HG03469 (cell line): ENCODE results near the gene ADAMTS17.

Experiments
- ATAC-seq: cut with Tn5 transposase; IDR thresholded peaks from one replicate; pipeline ENCODE4 v1.9.1; 2021; ENCODE audit warnings: mild to moderate bottlenecking, moderate library complexity, moderate number of reproducible peaks; ENCODE audit not compliant: unreplicated experiment

ADAMTS17 gene

DNA sequence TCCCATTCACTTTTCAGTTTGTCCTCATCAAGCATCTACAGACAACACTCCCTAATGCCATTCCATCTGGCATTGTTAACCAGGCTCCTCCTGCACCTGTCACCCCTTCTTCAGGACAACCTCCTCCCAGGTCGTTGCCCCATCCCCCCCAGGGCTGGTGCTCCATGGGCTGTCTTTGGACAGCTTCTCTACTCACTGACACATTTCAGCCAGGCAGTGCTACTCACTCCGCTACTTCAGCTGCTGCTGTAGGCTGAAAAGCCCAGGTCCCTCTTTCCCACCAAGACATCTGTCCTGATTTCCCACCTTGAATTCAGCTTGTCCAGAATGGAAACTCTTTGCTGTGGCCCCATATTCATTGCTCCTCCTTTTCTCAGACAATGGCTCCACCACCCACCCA is 61.9 kb downstream of the ADAMTS17 start:
- ATAC-seq: no peak

DNA sequence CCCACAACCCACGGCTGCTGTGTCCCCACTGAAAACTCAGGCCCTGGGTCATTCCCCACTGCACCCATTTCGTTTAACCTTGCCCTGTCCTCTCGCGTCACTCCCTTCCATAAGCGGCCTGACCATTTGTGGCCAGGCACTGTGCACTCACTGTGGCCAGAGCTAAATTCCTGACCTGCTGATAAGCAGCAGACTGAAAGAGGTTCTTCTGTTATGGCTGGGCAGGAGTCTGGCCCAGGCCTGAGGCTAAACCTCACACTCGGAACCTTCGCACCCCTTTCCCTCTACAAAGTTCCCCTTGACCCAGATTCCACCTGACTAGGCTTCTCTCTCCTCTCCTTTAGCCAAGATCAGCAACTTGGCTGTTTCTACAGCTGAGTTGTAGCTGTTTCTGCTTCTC is 62.3 kb downstream of the ADAMTS17 start:
- ATAC-seq: no peak

DNA sequence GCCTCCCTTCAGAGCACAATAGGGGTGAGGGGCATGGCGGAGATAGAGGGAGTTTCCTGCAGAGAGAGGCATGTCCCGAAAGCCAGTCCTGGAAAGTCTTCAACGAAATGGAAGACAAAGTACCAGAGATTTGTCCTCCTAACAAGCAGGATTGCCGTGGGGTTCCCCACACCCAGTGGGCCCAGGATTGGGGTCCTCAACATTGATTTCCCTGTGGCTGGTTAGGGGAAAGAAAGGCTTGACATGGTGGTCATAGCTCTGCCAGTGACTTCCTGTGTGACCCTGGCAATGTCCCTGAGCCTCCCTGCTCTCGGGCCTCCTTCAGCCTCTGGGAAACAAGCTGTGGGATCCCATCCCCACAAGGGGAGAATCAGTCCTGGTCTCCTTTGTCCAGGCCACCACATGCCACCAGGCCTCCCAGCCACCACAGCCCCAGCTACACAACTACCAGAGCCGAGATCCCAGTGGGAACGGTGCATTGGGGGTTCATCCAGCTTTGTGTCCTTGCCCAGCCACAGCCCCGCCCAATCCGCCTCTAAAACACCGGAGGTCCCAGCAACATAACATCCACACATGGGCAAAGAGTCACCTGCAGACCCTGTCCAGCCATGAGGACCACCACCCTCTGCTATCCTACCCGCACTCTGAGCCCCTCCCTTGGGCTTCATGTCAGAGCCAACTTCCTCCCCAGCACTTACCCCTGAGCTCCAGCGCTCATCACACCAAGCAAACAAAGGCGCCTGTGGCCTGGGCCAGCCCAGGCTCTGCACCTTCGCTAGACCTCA is 63.0 kb downstream of the ADAMTS17 start:
- no peak for ATAC-seq

DNA sequence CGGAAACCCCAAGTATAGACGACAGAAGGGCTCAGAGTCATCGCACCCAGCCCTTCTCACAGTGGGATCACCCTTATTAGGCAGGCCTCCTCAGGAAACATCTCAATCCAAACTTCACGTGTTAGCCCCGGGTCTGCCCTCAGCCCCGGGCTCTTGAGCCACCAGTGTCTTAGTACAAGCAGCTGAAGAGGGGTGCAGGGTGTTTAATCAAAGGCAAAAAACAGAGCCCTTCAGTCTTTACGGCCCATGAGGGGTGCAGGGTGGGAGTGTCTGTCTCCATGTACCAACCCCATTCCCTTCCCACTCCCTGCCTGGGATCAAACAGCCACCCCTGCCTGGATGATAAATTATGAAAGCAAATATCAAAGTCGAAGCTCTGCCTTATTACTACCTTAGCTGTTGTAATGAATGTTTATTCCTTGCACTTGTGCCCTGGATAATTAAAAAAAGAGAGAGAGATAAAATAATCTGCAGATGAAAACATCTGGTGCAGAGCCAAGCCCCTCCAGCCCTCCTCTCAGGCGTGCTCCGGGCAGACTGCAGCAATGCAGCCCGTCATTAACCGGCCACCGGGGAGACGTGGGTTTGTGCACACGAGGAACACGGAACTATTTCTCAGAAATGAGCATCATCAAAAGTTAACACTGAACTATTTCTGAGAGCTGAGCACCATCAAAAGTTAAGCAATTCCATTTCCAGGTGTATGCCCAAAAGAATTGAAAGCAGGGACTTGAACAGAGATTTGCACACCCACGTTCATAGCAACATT is 64.5 kb downstream of the ADAMTS17 start:
- ATAC-seq: no peak

DNA sequence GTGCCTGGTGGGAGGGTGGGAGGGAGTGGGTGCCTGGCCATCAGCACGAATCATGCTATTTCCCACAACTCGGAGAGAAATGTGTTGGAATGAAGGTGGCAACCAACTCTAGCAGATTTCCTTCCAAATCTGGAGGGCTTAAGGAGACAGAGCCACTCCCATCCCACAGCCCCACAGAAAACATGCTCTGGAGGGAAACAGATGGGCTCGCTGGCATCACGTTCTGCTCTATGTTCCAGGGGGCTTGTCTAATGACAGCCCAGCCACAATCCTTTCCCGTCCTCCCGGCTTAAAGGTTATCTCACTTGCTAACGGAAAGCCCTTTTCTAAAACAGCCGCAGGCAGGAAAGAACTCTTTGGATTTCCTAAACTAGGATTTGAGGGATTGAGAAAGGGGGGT is 65.3 kb downstream of the ADAMTS17 start:
- ATAC-seq: no peak

DNA sequence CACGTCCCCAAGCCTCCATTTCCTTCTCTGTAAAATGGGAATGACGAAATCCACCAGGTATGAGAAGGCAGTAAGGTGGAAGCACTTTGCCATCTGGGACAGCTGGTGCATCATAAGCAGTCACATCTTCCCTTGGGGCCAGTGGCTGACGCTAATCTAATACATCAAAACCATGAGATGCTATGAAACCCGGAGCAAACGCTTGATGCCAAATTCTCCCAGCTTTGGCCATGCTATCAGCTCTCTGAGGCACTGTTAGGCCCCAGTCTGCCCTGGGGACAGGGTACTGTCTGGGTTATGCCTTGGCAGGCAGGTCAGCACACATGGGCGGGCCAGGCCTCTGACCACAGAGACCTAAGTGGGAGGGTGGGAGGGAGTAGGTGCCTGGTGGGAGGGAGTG is 66.1 kb downstream of the ADAMTS17 start:
- no peak for ATAC-seq

DNA sequence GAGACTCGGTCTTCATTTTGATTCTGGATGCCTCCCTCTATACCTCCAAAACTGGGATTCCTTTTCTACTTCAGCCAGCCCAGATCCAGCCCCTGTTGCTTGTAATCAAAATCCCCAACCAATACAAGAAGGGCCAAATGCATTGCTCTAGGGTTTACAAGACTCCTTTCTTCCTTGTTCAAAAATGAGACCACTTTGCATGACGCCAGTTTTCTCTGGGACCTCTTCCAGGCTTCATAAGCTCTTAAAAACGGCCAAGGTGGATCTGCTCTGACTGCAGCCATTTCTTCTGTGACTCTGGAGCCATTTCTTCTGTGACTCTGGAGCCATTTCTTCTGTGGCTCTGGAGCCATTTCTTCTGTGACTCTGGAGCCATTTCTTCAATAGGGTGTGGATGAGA is 71.9 kb downstream of the ADAMTS17 start:
- no peak for ATAC-seq

DNA sequence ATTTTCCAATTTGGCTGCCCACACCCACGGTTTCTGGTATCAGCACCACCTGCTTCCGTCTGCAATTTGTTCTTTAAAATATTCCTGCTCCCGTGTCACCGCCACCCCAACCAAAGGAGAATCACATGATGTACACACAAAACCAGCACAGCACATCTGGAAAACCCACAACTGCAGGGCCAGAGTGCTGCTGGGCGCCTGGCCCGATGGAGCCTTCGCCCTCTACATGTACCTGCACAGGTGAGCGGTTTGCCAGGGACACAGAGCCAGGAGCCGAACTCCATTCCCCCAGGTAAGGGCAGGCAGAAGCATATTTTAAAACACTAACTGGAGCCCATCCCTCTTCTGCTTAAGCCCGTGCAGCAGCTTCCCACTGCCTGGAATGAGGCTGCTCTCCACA is 75.6 kb downstream of the ADAMTS17 start:
- no peak for ATAC-seq

DNA sequence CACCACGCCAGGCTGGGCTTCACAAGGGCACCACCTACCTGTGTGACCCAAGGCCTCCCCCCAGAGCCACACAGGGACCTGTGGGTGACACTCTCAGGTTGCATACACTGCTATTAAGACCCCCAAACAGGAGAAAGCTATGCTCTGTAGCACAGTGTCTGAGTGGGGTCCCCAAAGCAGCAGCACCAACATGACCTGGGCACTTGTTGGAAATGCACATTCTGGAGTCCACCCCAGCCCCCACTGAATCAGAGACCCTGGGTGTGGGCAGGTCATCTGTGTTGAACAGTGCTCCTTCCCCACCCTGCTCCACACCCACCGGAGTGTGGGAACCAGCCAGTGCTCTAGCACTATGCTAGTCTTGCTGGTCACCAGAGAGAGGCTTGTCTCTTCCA is 76.1 kb downstream of the ADAMTS17 start:
- no peak for ATAC-seq

DNA sequence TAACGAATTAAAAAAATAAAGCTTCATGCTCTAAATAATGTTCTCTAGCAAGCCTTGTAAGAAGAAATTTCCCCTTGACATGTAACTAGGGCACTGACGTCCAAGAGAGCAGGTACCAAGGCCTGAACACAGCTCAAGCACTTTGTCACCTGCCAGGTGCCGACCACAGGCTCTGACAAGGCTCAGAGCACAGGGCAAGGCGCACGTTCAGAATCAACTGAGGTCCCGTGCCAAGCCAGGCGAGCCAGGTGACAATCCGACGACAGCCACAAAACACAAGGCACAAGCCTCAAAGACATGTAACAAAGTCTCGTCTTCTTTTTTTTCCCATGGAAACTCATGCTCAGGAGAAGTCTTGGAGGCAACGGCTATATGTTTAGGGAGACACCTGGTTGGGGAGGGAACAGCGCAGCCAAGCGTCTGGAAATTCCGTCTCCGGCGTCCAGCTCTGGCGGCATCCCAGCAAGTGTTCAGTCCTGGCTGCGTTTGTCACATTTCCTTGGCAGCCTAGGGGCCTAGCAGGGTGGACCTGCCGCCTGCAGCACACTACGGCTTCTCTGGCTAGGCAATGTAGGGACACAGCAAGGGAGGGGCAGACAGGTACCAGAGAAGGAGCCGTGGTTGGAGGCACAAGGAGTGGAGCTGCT is 76.7 kb downstream of the ADAMTS17 start:
- no peak for ATAC-seq

DNA sequence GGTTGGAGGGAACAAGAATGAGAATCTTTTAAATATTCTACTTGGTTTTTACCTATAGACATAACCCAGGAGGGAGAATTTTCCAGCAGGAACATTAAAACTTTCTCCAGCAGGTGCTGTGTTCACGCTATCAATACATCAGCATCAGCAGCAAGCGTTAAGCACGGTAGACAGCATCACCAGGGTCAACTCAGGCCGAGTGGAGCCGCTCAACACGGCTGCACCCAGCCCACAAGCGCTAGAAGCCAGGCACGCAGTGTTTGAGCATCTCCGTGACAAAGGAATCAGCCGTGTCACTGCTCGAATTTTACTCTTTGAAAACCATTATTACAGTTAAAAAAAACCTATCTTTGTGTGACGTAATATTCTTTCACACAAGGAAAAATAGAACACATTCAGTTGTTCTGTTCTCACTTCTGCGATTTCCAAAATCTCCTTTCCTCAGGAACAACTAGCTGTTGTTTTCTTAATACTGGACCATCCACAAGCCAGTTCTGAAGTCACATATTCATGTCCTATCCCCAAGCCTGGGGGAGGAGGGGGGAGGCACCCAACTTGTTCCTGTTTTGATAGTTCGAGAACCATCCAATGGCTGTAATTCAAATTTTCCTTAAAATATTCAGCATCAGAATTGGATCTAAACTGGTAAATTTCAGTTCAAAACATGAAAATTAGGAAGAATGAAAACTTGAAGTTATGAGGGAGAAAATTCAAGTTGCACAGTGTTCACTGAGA is 77.9 kb downstream of the ADAMTS17 start:
- no peak for ATAC-seq

DNA sequence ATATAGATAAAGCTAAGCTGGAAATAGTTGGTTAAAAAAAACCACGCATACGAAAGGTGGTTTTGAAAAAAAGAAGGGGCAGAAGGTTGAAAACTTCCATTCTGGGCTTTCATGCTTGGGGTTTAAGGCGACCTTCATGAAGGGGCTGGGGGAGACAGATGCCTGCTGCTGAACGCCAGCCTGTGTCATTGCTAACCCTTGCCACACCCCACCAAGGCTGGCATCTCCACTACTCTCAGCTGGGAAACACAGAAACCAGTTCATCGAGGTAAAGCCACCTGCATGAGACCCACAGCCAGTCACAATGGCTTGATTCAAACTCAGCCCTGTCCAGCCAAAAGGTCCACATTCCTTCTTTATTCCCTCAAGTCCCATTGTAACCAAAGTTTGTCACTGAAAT is 78.7 kb downstream of the ADAMTS17 start:
- ATAC-seq: no peak

DNA sequence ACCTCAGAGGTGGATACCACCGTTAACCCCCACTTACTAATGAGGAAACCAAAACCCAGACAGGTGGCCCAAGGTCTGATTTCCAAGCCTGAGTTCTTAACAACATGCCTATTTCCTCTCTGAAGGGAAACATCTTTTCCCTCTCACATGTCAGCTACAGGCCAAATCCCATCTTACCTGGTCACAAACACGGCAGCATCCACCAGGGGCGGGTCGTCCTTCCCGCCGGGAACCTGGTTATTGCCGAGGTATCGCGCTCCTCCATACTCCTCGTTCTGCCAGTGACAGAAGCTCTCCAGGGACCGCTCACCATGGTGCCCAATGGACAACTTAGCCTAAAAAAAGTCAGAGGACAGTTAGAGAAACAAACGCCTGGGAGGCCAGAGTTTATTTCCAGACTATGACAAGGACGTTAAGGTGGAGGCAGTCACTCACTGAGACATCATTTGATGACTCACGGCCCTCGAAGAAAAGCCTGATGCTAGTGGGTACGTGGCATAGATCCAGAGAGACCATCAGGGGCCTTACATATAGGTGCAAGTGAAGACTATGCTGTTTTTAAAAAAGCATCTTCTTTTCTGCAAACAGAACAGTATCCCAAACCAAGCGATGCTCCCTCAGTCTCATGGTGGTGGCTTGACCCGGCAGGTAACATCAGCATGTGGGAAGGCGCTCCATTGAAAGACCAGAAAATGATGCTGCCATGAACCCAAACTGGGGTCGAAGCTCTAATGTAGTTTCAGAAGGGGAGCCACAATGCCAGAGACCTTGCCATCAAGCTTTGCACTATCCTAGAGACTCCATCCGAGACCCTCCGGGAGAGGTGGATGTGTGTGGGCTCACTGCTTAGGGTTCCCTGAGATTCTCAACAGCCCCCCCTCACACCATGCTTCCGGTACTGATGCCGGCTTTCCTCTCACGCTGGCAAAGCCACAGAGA is 80.2 kb downstream of the ADAMTS17 start:
- ATAC-seq: no peak

DNA sequence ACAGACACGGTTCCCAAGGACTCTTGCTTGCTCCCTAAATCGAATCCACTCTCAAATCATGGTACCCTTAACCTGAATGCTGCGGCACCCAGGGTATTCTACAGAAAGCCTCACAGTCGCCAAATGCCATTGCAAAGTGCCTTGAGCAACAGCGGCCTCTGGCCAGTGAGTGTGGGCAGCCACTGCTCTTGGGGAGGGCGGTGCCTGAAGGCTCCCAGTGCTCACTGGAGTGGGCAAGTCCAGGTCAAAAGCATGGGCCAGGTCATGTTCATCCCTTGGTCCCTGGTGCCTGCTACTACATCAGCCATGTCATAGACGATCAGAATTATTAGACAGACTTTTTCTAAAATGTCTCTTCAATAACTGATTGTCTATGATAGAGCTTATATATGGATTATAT is 82.5 kb downstream of the ADAMTS17 start:
- no peak for ATAC-seq

DNA sequence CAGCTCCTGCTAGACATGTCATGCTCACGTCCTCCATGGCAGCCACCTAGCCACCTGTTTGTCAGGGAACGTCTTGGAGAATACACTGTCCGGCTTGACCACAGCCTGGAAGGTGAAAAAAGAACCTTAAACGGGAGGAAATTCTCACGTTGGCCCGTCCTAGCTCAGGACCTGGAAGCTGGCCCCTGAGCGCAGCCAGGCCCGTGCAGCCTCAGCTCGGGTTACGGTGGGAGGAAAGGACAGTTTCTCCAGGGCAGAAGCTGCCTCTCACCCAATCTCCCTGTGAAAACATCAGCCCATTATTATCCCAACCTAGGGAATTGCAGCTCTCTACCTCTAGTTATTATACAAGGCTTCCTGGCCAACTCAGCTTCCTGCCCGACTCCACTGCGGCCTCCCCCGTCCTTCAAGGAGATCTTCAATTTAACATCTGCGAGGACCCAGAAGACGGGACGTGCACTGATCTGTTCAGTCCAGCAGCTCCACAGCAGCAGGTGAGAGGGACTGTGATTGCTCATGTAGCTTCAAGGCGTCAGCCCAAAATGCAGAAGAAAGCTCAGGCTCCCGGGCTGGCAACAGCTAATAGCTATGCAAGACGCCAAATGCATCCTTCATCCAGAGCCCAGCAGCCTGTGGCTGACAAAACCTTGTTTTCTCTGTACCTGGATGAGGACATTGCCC is 84.7 kb downstream of the ADAMTS17 start:
- no peak for ATAC-seq

DNA sequence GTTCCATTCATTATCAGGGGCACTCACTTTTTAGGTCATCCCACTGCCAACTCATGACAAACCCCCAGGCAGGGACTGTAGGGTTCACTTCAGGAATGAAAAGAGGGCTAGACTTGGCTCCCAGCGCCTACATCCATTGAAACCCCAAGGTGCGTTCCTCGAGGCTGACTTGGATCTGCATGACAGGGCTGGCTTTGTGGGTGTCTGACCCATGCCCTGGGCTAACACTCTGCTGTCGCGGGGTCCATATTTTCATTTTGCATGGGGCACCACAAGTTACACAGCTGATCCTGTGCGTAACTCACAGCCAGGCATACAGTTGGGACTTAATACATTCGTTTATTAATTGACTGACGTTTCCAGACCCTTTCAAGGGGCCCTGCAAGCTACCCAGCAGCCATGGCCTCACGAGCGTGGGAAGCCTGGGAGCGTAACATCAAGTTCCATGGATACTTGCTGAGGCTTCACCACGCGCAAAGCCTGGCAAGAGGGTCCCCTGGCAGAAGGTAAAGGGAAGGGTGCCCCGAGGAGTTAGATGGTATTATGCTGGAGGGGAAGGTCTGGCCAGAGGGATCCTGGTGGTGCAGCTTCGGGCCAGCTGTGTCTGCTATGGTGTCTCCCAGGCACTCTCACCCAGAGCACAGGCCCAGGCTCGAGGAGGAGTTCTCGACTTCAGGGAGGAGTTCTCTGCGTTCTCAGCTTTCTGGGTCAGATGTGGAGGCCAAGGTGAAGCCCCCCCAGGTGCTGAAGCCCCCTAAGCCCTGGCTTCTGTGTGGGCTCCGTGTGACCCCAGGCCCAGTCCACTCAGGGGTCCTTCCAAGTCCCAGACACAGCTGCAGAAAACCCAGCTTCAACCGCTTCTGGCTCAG is 85.4 kb downstream of the ADAMTS17 start:
- no peak for ATAC-seq

DNA sequence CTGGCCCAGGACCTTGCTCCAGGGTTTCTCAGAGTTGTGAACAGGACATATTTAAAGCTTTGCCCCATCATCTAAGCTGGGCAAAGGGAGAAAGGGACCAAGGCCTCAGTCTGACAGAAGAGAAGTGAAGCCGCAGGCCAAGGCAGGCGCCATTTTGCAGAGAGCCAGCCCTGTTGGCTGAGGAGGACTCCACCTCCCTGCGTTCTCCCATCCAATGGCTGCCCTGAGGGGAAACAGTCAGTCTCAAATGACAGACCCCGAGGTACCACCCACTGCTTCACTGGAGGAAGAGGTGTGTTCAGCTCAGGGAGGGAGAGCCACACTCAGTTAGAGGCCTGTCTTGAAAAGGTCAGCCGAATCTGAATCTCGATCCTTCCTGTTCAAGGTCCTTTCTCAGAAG is 86.1 kb downstream of the ADAMTS17 start:
- ATAC-seq: no peak

DNA sequence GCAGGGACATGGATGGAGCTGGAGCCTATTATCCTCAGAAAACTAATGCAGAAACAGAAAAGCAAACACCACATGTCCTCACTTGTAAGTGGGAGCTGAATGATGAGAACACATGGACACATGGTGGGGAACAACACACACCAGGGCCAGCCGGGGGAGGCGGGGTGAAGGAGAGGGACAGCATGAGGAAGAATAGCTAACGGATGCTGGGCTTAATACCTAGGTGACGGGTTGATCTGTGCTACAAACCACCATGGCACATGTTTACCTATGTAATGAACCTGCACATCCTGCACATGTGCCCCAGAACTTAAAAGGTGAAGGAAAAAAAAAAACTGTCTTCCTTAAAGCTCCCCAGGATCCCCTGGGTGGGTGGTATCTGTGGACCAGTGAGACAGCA is 87.1 kb downstream of the ADAMTS17 start:
- ATAC-seq: no peak

DNA sequence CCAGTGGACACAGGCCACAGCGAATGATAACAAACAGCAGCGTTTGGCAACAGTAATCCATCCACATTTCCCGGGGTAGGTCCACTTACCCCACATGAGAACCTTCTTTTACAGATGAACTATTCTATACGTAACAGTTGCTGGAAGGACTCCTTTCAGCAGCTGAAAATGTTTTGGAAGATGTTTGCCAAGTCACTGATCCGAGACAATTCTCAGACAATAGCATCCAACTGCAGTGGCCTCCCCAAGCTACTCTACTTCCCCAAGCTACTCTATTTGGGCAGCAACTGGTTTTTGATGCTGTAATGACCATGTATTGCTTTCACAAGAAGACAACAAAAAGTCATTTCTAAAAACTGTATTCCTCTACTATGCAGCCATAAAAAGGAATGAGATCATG is 87.5 kb downstream of the ADAMTS17 start:
- ATAC-seq: no peak
